HepG2 (cell line): Measurements from ENCODE around the gene CCDC88C. TPM values are rescaled to one million over a fixed set of nuclear protein-coding genes. Genes with fewer than 3 reads are reported as not detected.

ENCODE experiments used
- ATAC-seq: fragments of 200-7000 bp; cut with Tn5 transposase; 3 replicates; pipeline ENCODE4 v1.9.1; 2020; ENCODE audit warnings: mild to moderate bottlenecking, moderate library complexity
- BruUV-seq: library from RNA; stranded (reverse); fragments of 400-500 nt; replicated peaks from 2 replicates; lab custom pipeline; 2021; lab: Mats Ljungman, UMichigan
- CTCF ChIA-PET: fragments of 300-600 bp; formaldehyde crosslinking; extraction: SDS; loops from one replicate; lab custom pipeline; 2021; ENCODE audit warnings: low total read pairs, inconsistent platforms, low intra/inter-chr PET ratio; lab: Yijun Ruan, JAX
- POLR2A ChIA-PET: fragments of 350-600 bp; sonication (Branson Sonifier 250); formaldehyde crosslinking; loops from one replicate; lab custom pipeline; 2020; ENCODE audit warnings: antibody characterized with exemption, inconsistent platforms; lab: Yijun Ruan, JAX
- DNase-seq: peaks from one replicate; pipeline ENCODE4 v3.0.0-alpha.2; 2015; ENCODE audit warnings: low spot score
- FAIRE-seq: peaks from 3 replicates; lab custom pipeline; 2011; peaks lifted over from hg19 to GRCh38; lab: Jason Lieb, UNC
- H2AFZ ChIP-seq: one replicate; pipeline ENCODE4 v1.6.1; 2011; ENCODE audit warnings: low read length, inconsistent platforms
- H3K27ac ChIP-seq: fragments of 300-600 bp; 3 replicates; pipeline ENCODE4 v1.8.0; 2011; ENCODE audit warnings: mixed run types, mild to moderate bottlenecking, mixed read lengths, low read length, inconsistent platforms; ENCODE audit not compliant: insufficient read depth; ENCODE audit errors: extremely low read length
- H3K27me3 ChIP-seq, 2 experiments: fragments of 200-600 bp in 1 of 2; 2 replicates in 1 of 2; 3 replicates in 1 of 2; pipeline versions ENCODE4 v1.6.0 to v1.8.0; 2011; ENCODE audit warnings: low read length in 2 of 2, mild to moderate bottlenecking in 2 of 2, moderate library complexity in 2 of 2, inconsistent platforms in 1 of 2; ENCODE audit not compliant: insufficient read depth in 2 of 2, control insufficient read depth in 1 of 2
- H3K36me3 ChIP-seq, 2 experiments: fragments of 200-600 bp in 1 of 2; replicated peaks in 1 of 2; 2 replicates in 1 of 2; 3 replicates in 1 of 2; pipeline versions ENCODE4 v1.5.1 to v1.8.0; 2011; ENCODE audit warnings: low read length in 2 of 2, inconsistent platforms in 1 of 2; ENCODE audit not compliant: insufficient read depth in 2 of 2, control insufficient read depth in 1 of 2
- H3K4me1 ChIP-seq: 2 replicates; pipeline ENCODE4 v1.5.1; 2012; ENCODE audit warnings: low read length, inconsistent platforms; ENCODE audit not compliant: insufficient read depth
- H3K4me2 ChIP-seq: 2 replicates; pipeline ENCODE4 v1.6.0; 2011; ENCODE audit warnings: low read depth, low read length, inconsistent platforms
- H3K4me3 ChIP-seq, 3 experiments: fragments of 200-600 bp in 1 of 3; sonication (generic), shearing (Covaris generic) in 1 of 3; replicated peaks in 1 of 3; 2 replicates each; pipeline ENCODE4 v1.5.1; 2011 to 2016; ENCODE audit warnings: low read length in 3 of 3, inconsistent platforms in 2 of 3, low read depth in 2 of 3, mild to moderate bottlenecking in 2 of 3, control low read depth in 1 of 3, mixed read lengths in 1 of 3; ENCODE audit not compliant: insufficient read depth in 1 of 3
- H3K79me2 ChIP-seq: one replicate; pipeline ENCODE4 v1.6.1; 2011; ENCODE audit warnings: low read length, inconsistent platforms; ENCODE audit not compliant: insufficient read depth
- H3K9ac ChIP-seq: 2 replicates; pipeline ENCODE4 v1.6.0; 2011; ENCODE audit warnings: mild to moderate bottlenecking, low read depth, low read length, inconsistent platforms; ENCODE audit not compliant: insufficient read depth
- H3K9me3 ChIP-seq: 2 replicates; pipeline ENCODE4 v1.5.1; 2012; ENCODE audit warnings: mild to moderate bottlenecking, low read length
- H4K20me1 ChIP-seq: 2 replicates; pipeline ENCODE4 v1.6.0; 2011; ENCODE audit warnings: inconsistent platforms, mild to moderate bottlenecking, low read length, moderate library complexity; ENCODE audit not compliant: insufficient read depth
- CENPBD1 ChIP-seq: sonication (generic); formaldehyde crosslinking; IDR thresholded peaks from 2 replicates; pipeline ENCODE4 v1.8.0; 2022; ENCODE audit warnings: missing genetic modification reagents, low read depth, mild to moderate bottlenecking, borderline replicate concordance
- CHCHD3 ChIP-seq: sonication (generic); formaldehyde crosslinking; IDR thresholded peaks from 2 replicates; pipeline ENCODE4 v1.8.0; 2022; ENCODE audit warnings: mild to moderate bottlenecking, missing genetic modification reagents, moderate library complexity
- E2F1 ChIP-seq: sonication (generic); formaldehyde crosslinking; IDR thresholded peaks from 2 replicates; pipeline ENCODE4 v1.5.0; 2020; ENCODE audit warnings: missing genetic modification reagents
- MED1 ChIP-seq: sonication (generic); formaldehyde crosslinking; IDR thresholded peaks from 2 replicates; pipeline ENCODE4 v1.4.0; 2020; ENCODE audit warnings: missing genetic modification reagents
- RARG ChIP-seq: sonication (generic); formaldehyde crosslinking; IDR thresholded peaks from 2 replicates; pipeline ENCODE4 v1.4.0; 2020; ENCODE audit warnings: low read depth, mild to moderate bottlenecking, missing genetic modification reagents
- RXRB ChIP-seq: IDR thresholded peaks from 2 replicates; pipeline ENCODE4 v1.6.1; 2016; ENCODE audit warnings: borderline replicate concordance, missing genetic modification reagents, missing compliant biosample characterization
- SNAI1 ChIP-seq: sonication (generic); formaldehyde crosslinking; IDR thresholded peaks from 2 replicates; pipeline ENCODE4 v1.5.0; 2020; ENCODE audit warnings: mild to moderate bottlenecking, missing genetic modification reagents, borderline replicate concordance
- SOX6 ChIP-seq, 2 experiments: fragments of 450-650 bp in 1 of 2; sonication (generic) in 1 of 2; formaldehyde crosslinking in 1 of 2; IDR thresholded peaks; 2 replicates each; pipeline versions ENCODE4 v1.4.0 to v1.6.1; 2017 to 2020; ENCODE audit warnings: antibody characterized with exemption in 1 of 2, mild to moderate bottlenecking in 1 of 2, missing genetic modification reagents in 1 of 2
- USF2 ChIP-seq, 2 experiments: sonication (generic) in 1 of 2; formaldehyde crosslinking in 1 of 2; IDR thresholded peaks; 2 replicates each; pipeline versions ENCODE4 v1.5.1 to v1.6.1; 2011 to 2020; ENCODE audit warnings: borderline replicate concordance in 1 of 2, low read depth in 1 of 2, low read length in 1 of 2, mild to moderate bottlenecking in 1 of 2, missing genetic modification reagents in 1 of 2, moderate library complexity in 1 of 2
- ZIK1 ChIP-seq: sonication (generic); formaldehyde crosslinking; IDR thresholded peaks from 2 replicates; pipeline ENCODE4 v1.5.0; 2020; ENCODE audit warnings: mild to moderate bottlenecking, low read depth, missing genetic modification reagents, borderline replicate concordance
- ZNF296 ChIP-seq: sonication (generic); formaldehyde crosslinking; conservative IDR thresholded peaks from 2 replicates; pipeline ENCODE4 v1.5.0; 2020; ENCODE audit warnings: mild to moderate bottlenecking, missing genetic modification reagents
- ZNF577 ChIP-seq: sonication (generic); formaldehyde crosslinking; IDR thresholded peaks from 2 replicates; pipeline ENCODE4 v1.4.0; 2020; ENCODE audit warnings: mild to moderate bottlenecking, low read depth, missing genetic modification reagents, borderline replicate concordance
- ZNF629 ChIP-seq: sonication (generic); formaldehyde crosslinking; conservative IDR thresholded peaks from 2 replicates; pipeline ENCODE4 v1.5.0; 2020; ENCODE audit warnings: missing genetic modification reagents
- ZSCAN9 ChIP-seq: IDR thresholded peaks from 2 replicates; pipeline ENCODE4 v1.6.1; 2016; ENCODE audit warnings: borderline replicate concordance
- WGBS: methylation state at CpG from one replicate; pipeline ENCODE4 v1.1.6; 2017; ENCODE audit warnings: low lambda C conversion rate; 5-methylcytosine and 5-hydroxymethylcytosine counted together
- in situ Hi-C: cut with HindIII; loops from 2 replicates; pipeline ENCODE4 v1.10.0; 2017; ENCODE audit warnings: low pct_unique_long_range_greater_than_20kb; ENCODE audit not compliant: extremely low pct_ligation_motif_present
- intact Hi-C: fragments of 100-400 bp; cut with micrococcal nuclease; formaldehyde crosslinking; loops from one replicate; pipeline ENCODE4 v1.10.0; 2022; ENCODE audit not compliant: unreplicated experiment
- polyA plus RNA-seq, 8 experiments: library from polyadenylated mRNA; depleted of rRNA in 3 of 8; stranded (reverse) in 7 of 8; unstranded in 1 of 8; fragments of >200 nt; fragmentation: Illumina TruSeq in 4 of 8; extraction: Trizol in 4 of 8; gene quantifications; 2 replicates each; pipeline versions ENCODE4 v1.2.1 to v1.2.3, GENCODE V29; 2011 to 2016; ENCODE audit warnings: low read depth in 4 of 8, missing spikeins in 1 of 8, mixed read lengths in 1 of 8; ENCODE audit not compliant: insufficient read depth in 1 of 8
- total RNA-seq, 5 experiments: library from RNA; depleted of rRNA; stranded (reverse); fragments of >200 nt; fragmentation: Illumina TruSeq; extraction: Trizol; gene quantifications; 2 replicates each; pipeline ENCODE4 v1.2.3, GENCODE V29; 2016; ENCODE audit warnings: low read depth in 1 of 5

The CCDC88C gene
- total and polyA plus RNA-seq, 2 of the 13 experiments (the other 11 are each of a cell fraction or from before 2014, with no cell fraction given) = 3.6 to 11.7 TPM

GRCh38 chr14:91327661-91328312, 89.8 kb downstream of the CCDC88C start:
- Histone ChIP-seq H3K9me3 (no peaks in the 10 kb centered on the region), H3K79me2 (no peaks in the 10 kb centered on the region), H3K27ac (no peak overlapping the region), H3K9ac (no peak overlapping the region), H3K36me3 (peaks cover 6 to 19% of the 10 kb centered on the region in 2 experiments), H4K20me1 (no peaks in the 10 kb centered on the region), H3K4me1 (peaks cover 23% of the 10 kb centered on the region), H3K4me2 (no peak overlapping the region), H3K27me3 (no peaks in the 10 kb centered on the region), H2AFZ (no peak overlapping the region), H3K4me3 (no peak overlapping the region)
- DNase-seq (no peak), ATAC-seq (no peak), FAIRE-seq (no peak)
- WGBS = 100% methylated on average over 9 of the region's 10 CpGs
- CTCF ChIA-PET = no interaction called here
- no peak for TF ChIP-seq RXRB (CRISPR knock-in tag)
- no peak for TF ChIP-seq E2F1 (CRISPR knock-in tag)
- TF ChIP-seq SNAI1 (CRISPR knock-in tag) = no peak
- intact Hi-C loops = no loop called here
- no TSS peak for BruUV-seq
- POLR2A ChIA-PET = no interaction called here
- in situ Hi-C loops = loop anchor here (5.0 kb wide), 1 partner anchor 95 kb away; no protein-coding TSS in a partner anchor

- DNase-seq = no peak
- in situ Hi-C loops (loop anchor here (5.0 kb wide), 1 partner anchor 95 kb away; no protein-coding TSS in a partner anchor), intact Hi-C loops (no loop called here)
- H3K4me1 ChIP-seq = peaks cover 17% of the 10 kb centered on the region
- H3K79me2 ChIP-seq = no peaks in the 10 kb centered on the region
- H3K9me3 ChIP-seq = no peaks in the 10 kb centered on the region
- CTCF ChIA-PET = no interaction called here
- WGBS = 90% methylated on average over 6 of the region's 7 CpGs
- H3K27ac ChIP-seq = no peak overlapping the region
- H2AFZ ChIP-seq = no peak overlapping the region
- no peak for FAIRE-seq
- no peak overlapping the region for H3K4me3 ChIP-seq
- no peak overlapping the region for H3K4me2 ChIP-seq
- no peak for ATAC-seq
- no peaks in the 10 kb centered on the region for H3K27me3 ChIP-seq
- no peak overlapping the region for H3K9ac ChIP-seq
- peaks cover 8 to 20% of the 10 kb centered on the region in 2 experiments for H3K36me3 ChIP-seq
- POLR2A ChIA-PET = no interaction called here
- H4K20me1 ChIP-seq = no peaks in the 10 kb centered on the region
- no TSS peak for BruUV-seq
- TF ChIP-seq ZNF577 (no peak), USF2 (IDR thresholded peaks at IDR 0.05; ENCODE audit: low read depth, low read length) (no peak), USF2 (CRISPR knock-in tag; IDR thresholded peaks at IDR 0.05; ENCODE audit: borderline replicate concordance) (no peak), CHCHD3 (CRISPR knock-in tag) (no peak), ZNF296 (no peak), ZIK1 (CRISPR knock-in tag) (no peak), MED1 (CRISPR knock-in tag) (no peak), ZNF629 (CRISPR knock-in tag) (no peak), ZSCAN9 (CRISPR knock-in tag) (no peak), SOX6 (IDR thresholded peaks at IDR 0.05) (no peak), SOX6 (CRISPR knock-in tag; IDR thresholded peaks at IDR 0.05) (no peak), CENPBD1 (CRISPR knock-in tag) (no peak), RARG (no peak)
Observed at GRCh38 chr14:91327250-91327595, 90.4 kb downstream of the CCDC88C start.
